SHP77 (cell line): ENCODE data around the gene AGT.
A peak's percentile ranks its signal among the peaks of the same experiment; 100 is the strongest.
"Not testable (repeated sequence)": the region's sequence is repeated elsewhere in the genome, so short reads cannot be mapped to it uniquely, and the experiment has no call there.

ENCODE experiments used
- DNase-seq, 2 experiments: peaks; one replicate each; lab custom pipeline; 2025; lab: John Stamatoyannopoulos, UW

Gene AGT

DNA sequence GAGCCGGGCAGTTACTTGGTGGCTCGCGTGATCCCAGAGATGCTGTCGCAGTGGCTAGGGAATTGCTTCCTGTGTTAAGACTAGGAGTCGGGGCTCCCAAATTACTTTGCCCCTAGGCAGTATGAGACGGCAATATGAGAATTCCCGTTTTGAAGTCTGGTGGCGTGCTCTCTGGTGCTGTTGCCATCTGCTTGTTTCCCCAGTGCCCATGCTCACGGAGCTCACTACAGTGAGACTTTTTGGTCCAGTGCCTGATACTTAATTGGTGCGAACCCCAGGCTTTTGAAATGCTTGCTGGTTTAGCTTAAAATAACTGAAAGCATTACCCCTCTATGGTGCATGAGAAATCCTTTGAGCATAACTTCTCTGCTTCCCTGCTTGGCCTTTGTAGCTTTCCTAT is 22.3 kb downstream of the AGT start:
- no peak for DNase-seq

DNA sequence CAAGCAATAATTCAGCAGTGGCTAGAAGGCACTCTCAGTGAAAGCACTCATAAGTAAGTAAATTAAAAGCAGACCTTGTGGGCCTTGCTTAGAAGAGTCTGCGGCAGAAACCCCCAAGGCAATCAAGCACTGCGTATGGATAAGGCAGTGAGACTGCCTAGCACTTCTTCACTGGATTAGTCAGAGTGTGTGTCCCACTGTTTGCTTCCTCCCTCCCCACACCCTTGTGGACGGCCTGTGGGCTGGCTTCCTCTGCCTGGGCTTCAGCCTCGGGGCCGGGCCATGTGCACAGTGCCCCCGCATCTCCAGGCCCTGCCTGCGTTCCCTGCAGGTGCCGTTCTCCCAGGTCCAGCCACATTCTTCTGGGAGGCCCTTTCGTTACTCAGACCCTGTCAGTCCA is 23.8 kb downstream of the AGT start:
- DNase-seq: no peak

DNA sequence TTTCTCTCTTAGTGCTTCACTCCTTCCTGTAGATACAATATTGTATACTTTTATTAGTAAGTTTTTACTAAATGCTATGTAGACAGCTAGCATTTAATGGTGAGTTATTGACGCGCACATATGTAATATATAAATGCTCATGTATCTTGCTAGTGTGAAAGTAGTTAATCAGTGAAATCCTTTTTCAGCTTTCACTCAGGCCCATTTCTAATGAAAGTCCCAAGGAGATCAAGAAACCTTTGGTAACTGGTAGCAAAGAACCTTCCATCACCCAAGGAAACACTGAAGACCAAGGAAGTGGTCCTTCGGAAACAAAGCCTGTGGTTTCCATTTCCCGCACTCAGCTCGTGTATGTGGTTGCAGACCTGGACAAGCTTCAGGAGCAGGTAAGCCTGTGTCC is 27.2 kb downstream of the AGT start:
- DNase-seq: no peak

DNA sequence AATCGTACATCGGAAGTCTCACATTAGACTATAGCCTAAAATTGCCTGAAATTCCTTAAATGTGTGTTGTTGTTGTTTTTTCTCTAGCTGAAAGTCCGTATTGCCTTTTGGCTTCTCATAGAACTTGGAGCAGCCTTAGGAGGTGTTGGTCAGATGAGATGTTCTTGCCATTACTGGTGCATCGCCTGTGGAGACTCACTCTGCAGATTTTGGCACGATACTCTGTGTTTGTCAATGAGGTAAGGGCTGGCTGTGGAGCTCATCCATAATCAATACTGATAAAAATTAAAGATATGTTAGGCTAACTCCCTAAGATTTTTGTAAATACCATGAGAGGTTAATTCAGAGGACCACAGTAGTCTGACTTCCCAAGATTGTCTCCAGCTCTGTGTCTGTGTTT is 28.9 kb downstream of the AGT start:
- no peak for DNase-seq

DNA sequence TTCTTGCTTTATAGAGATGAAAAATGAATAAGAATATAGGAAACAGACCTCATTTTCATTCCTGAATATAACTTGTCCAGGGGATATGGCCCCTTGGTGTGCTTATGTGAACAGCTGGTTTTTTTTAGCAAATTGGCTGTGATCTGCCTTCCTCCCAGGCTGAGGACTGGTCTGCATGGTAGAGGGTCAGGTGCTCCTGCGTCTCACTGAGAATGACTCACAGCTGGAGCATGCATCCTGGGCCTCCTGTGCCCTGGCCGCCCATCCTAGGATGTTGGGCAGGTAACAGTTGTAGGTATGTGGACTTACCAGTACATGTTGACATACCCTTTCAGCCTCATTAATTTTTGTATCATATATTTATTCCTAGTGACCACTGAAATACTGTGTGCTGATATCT is 29.8 kb downstream of the AGT start:
- DNase-seq: no peak

DNA sequence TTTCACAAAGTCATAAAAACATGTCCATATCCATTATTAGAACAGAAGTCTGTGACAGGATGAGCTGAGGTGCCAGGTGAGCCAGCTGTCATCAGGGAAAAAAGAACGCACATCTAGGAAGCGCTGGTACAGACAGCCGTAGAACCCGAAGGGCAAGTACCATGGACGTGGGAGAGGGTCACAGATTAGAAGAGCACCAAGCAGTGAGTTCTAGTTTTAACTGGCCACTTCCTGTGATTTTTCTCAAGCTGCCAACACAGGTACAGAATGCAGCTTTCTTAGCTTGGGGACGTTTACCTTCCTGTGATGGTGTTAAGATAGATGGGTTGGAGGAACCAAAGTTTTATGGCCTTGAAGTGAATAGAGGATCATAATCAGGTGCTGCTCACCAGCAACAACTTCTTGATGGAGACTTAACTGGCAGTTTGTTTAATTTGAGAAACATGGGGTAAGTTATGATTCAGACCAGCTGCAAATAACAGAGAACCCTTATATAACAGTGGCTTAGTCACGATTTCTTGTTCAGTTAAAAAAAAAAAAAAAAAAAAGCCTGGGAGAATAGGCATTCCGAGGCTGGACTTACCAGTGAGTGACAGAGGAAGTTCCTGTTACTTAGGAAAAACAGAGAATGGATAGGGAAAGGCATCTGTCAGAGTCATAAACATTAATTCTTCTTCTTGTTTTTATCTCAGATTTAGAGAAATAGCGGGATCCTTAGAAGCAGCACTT is 30.9 kb downstream of the AGT start:
- DNase-seq: no peak

DNA sequence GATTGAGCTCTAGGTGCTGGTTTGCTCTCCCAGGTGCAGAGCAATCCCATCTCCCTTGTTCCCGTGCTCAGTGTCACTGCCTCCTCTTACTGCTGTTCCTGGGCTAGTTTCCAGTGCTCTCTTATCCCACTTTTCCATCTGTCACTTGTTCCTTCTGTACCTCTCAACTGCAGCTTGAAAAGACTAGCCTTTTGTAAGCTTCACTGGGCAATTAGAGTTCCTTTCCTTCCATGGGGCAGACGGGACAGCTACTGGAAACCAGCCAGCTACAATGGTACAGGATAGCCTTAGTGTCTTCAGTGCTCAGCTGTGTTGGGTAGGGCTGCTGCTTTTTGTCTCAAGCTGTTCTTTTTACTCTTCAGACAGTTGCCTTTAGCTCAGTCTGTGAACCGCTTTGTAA is 31.6 kb downstream of the AGT start:
- DNase-seq: peak; percentile 2 to 36

DNA sequence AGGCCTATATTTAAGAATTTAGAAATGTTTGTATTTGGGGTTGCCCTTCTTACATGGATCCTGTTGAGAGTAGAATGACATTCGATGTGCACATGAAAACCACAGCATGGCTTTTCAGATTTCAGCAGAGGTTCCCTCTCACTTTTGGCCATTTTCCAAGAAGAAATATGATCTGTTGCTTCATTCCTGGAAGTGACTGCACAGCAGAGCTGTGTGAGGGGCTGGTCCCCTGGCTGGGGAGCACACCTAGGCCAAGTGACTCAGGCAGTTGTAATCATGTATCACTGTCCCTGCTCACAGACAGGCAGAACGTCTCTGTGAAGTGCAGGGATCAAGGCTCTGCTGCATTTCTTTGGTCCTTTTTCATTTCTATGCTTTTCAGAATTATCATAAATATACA is 32.3 kb downstream of the AGT start:
- peak; percentile 75 to 85 for DNase-seq

DNA sequence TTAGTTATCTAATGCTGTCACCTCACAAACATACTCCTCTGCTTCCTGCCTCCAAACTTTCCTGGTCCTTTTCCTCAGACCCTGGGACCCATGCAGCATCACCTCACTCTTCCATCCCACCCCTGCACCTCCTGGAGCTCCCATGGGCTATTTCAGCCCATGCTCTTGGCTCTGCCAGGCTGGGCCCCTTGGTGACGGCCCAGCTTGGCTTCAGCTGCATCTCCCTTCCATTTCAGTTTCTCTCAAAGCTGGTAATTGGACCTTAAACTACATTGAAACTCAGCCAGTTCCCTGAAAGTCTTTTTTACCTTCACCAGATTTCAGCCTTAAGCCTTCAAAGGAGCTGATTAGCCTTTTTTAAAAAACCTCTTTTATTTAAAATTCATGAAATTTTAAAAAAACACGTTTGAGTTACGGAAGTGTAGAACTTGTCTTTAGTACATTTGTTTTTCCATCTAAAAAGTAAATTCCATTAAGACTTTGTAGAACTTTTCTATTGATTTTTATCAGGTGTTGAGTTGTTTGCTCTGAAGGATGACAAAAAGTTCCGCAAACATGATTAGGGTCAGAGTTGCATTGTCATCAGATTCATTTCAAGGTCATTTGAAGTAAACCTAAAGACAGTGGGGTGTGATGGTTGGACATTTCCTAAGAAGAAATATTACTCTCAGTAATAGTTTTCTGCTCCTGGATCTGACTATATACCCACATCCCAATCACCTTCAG is 33.5 kb downstream of the AGT start:
- no peak for DNase-seq

DNA sequence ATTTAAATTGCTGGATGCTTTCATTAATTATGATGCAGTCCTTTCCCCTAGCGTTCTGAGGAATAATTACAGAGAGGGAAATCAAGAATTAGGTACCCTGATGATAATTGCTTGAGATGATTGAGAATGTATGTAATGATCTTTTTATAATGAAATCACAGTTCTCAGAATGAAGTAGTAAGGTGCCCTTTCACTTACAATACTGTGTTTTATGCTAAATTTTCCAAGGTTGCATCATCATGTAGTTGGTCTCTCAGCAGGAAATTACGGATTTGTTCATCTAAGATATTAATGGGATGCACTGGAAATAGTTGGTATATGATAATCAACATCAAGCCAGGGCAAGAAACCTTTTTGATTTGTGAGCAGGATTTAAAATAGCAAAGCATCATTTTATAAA is 34.1 kb downstream of the AGT start:
- DNase-seq: no peak

DNA sequence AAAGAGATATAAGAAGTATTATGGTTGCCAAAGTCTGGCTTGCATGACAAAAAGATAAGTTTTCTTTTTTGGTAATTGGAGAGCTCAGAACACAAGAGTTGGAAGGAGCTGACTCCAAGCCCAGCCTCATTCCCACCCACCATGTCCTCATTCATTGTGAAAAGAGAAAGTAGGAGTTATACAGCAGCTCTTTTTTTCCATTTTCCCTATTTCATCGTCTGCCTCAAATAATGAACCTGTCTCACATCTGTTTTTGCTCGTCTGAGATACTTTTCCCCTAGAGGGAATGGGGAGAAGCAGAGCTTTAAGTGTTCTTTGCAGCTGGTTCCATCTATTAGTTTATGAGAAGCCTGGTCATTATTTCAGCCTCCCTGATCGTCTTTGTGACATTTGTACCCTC is 34.7 kb downstream of the AGT start:
- DNase-seq: no peak

DNA sequence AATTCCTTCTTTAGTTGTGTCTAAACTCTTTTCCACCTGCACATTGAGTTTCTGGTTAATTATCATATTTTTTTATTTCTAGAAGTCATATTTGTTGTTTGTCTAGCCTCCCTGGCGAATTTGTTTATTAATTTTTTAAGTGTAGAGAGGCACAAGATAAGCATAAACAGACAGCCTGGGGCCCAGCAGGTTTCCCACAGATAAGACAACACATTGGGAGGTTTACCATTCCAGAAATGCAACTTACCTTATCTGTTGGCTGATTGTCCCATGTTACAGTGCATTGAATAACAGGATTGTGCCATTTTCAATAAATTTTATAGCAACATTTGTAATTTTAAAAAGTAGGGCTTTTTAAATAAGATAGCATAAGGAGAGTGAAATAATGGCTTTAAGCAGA is 36.7 kb downstream of the AGT start:
- no peak for DNase-seq

DNA sequence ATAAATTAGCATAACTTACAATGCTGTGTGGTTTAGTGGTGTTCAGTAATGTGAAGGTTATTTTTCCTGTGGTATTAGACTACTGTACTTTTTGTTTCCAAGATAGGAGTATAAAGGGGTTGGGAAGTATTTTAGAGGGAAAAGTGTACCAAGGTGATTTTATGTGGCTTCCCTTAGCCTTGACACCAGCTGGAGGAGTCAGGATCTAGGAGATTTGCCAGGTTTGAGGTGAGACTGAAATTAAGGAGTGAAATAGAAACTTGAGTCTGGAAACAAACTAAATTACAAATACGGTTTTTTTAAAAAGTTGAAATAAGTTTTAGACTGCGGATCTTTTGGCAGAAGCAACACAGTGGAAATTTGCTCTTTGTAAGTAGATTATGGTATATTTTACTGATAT is 39.3 kb downstream of the AGT start:
- no peak for DNase-seq

DNA sequence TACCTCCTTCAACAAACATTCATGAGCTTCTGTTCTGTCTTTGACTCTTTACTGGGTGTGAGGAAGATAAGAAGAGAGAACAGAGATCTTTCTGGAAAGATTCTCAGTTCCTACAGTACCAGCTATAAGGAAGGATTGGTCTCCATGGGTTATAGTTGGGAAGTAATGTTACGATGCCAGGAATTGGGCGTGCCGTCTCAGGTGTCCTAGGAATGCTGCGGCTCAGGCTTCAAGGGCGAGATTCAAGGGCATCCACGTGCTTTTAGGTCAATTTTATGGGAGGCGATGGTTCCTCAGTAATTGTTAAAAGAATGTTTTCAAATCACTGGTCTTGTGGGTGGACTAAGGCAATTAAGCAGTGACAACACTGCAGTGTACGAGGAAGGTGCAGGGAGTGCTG is 44.4 kb downstream of the AGT start:
- no peak for DNase-seq

DNA sequence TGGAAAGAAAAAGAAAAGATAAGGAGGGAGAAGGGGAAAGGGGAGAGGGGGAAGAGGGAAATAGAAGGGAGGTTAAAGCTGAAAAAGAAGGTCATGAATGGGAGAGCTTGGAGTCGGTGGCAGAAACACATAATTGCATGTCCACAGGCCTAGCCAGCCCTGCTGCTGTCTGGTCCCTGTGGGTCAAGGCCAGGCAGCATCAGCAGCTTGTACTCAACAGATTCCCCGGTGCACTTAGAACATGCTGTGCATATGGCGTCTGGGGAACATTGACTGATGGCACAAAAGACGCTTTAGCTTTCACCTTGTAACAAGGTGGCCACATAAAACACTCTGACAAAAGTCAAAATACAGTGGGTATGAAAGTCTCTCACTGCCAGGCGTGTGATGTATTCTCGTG is 45.7 kb downstream of the AGT start:
- no peak for DNase-seq

DNA sequence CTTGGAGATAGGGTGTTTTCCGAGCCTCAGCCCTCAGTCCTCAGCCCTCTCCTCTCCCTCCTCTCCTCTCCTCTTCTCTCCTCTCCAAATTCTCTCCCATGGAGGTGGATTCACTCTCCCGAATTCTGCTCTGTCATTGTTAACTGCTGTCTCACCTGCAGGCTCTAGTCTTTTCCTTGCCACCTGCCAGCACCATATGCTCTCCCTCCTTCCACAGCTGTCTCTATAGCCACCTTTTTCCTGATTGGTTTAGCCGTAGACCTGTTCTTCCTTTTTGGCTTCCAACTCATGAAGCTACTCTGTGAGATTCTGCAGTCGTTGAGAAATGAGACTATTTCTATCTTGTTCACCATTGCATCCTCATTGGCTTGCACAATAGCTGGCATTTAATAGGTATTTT is 51.9 kb downstream of the AGT start:
- peak; percentile 45 to 48 for DNase-seq

DNA sequence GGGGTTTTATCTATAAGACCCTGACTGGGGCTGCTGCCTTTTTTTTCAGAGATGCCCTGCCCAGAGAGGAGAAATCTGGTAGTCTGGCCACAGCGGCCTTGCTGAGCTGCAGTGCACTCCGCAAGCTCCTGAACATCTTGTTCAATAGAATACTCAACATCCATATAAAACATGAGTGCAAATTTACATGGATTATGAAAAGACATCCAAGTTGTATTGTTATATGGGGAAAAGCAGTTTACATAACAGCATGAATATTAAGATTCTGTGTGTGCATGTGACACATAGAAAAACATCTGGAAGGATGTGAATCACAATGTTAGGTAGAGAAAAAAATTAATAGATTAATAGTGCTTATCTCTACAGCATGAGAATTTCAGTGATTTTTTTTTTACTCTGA is 55.2 kb downstream of the AGT start:
- no peak for DNase-seq

DNA sequence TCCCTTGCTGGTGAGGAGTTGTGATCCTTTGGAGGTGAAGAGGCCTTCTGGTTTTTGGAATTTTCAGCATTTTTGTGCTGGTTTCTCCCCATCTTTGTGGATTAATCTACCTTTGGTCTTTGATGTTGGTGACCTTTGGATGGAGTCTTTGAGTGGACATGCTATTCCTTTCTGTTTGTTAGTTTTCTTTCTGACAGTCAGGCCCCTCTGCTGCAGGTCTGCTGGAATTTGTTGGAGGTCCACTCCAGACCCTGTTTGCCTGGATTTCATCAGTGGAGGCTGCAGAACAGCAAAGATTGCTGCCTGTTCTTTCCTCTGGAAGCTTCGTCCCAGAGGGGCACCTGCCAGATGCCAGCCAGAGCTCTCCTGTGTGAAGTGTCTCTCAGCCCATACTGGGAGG is 55.8 kb downstream of the AGT start:
- DNase-seq: not testable (repeated sequence)

DNA sequence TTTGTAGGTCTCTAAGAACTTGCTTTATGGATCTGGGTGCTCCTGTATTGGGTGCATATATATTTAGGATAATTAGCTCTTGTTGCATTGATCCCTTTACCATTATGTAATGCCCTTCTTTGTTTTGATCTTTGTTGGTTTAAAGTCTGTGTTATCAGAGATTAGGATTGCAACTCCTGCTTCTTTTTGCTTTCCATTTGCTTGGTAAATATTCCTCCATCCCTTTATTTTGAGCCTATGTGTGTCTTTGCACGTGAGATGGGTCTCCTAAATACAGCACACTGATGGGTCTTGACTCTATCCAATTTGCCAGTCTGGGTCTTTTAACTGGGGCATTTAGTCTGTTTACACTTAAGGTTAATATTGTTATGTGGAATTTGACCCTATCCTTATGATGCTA is 57.2 kb downstream of the AGT start:
- DNase-seq: not testable (repeated sequence)
